Chondrocyte (in vitro differentiated cells): ENCODE data around the gene TRIM59. TPM values are rescaled to one million over a fixed set of nuclear protein-coding genes. Genes with fewer than 3 reads are reported as not detected.

Experiments used
- DNase-seq: peaks from one replicate; pipeline ENCODE4 v3.0.0; 2021; ENCODE audit warnings: mixed read lengths, low spot score
- H3K27ac Mint-ChIP-seq: one replicate; pipeline ENCODE4 v1.8.0; 2021; ENCODE audit warnings: mild to moderate bottlenecking, moderate library complexity, mixed read lengths; ENCODE audit not compliant: unreplicated experiment
- H3K27me3 Mint-ChIP-seq: 2 replicates; pipeline ENCODE4 v1.8.0; 2021; ENCODE audit warnings: low read depth, mixed read lengths
- H3K36me3 Mint-ChIP-seq: 2 replicates; pipeline ENCODE4 v1.8.0; 2021; ENCODE audit warnings: low read depth, mixed read lengths
- H3K4me1 Mint-ChIP-seq: 2 replicates; pipeline ENCODE4 v1.8.0; 2021; ENCODE audit warnings: low read depth, mild to moderate bottlenecking, mixed read lengths
- H3K4me3 Mint-ChIP-seq: one replicate; pipeline ENCODE4 v1.8.0; 2021; ENCODE audit warnings: mild to moderate bottlenecking, moderate library complexity, mixed read lengths; ENCODE audit not compliant: unreplicated experiment
- H3K9me3 Mint-ChIP-seq: 2 replicates; pipeline ENCODE4 v1.8.0; 2021; ENCODE audit warnings: low read depth, mixed read lengths
- total RNA-seq: library from RNA; stranded (reverse); gene quantifications from 3 replicates; pipeline ENCODE4 v1.2.1, GENCODE V29; 2021
- TF ChIP-seq, protein P1 (sequence below): fragments of 200-600 bp; sonication (generic); IDR thresholded peaks from 2 replicates; pipeline ENCODE4 v1.5.0; 2021; ENCODE audit warnings: antibody characterized with exemption, mild to moderate bottlenecking, moderate library complexity

The TRIM59 gene
- total RNA-seq, 1 donor from 2014 or later: 25.5 TPM

DNA sequence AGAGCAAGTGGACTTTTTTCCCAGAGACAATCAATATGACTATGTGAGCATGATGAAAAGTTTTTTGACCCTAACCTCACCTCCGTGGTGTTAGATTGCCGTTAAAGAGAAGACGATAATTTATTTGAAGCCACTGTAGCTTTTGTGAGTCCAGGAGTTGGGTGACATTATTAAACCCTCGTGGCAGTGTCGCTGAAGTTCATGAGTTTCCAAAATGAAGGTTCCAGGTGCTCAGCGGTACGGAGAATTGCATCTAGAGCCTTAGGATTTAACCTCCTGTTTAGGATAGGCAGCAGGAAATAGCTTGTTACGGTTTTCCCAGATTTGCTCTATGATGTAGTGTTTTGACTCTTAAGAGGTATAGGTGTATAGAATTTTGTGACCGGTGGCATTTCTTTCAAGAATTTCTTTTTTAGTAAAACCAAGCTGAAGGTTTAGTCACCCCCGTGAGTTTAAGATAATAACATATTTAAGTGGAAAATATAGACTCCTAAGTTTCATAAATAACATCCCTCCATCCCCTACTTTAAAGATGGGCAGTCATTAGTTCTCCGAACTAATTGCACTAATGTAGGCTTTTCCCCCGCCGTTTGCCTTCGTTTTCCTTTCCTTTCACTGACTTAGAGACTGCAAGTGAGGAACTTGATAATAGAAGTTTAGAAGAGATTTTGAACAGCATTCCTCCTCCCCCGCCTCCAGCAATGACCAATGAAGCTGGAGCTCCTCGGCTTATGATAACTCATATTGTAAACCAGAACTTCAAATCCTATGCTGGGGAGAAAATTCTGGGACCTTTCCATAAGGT, 48.1 kb downstream of the TRIM59 start:
- Mint-ChIP-seq H3K9me3 (no peaks in the 10 kb centered on the region), H3K27ac (peak overlapping the region; percentile 98), H3K4me3 (peak overlapping the region; percentile 88), H3K36me3 (peaks cover 2% of the 10 kb centered on the region), H3K4me1 (peaks cover 57% of the 10 kb centered on the region), H3K27me3 (no peaks in the 10 kb centered on the region)
- TF ChIP-seq, protein P1, sequence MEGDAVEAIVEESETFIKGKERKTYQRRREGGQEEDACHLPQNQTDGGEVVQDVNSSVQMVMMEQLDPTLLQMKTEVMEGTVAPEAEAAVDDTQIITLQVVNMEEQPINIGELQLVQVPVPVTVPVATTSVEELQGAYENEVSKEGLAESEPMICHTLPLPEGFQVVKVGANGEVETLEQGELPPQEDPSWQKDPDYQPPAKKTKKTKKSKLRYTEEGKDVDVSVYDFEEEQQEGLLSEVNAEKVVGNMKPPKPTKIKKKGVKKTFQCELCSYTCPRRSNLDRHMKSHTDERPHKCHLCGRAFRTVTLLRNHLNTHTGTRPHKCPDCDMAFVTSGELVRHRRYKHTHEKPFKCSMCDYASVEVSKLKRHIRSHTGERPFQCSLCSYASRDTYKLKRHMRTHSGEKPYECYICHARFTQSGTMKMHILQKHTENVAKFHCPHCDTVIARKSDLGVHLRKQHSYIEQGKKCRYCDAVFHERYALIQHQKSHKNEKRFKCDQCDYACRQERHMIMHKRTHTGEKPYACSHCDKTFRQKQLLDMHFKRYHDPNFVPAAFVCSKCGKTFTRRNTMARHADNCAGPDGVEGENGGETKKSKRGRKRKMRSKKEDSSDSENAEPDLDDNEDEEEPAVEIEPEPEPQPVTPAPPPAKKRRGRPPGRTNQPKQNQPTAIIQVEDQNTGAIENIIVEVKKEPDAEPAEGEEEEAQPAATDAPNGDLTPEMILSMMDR: no peak
- DNase-seq: no peak

GRCh38 chr3:160400702-160401150, 48.9 kb downstream of the TRIM59 start:
- Mint-ChIP-seq H3K36me3 (peaks cover 2% of the 10 kb centered on the region), H3K4me1 (peaks cover 53% of the 10 kb centered on the region), H3K4me3 (peak overlapping the region; percentile 88), H3K27ac (peak overlapping the region; percentile 98), H3K27me3 (no peaks in the 10 kb centered on the region), H3K9me3 (no peaks in the 10 kb centered on the region)
- DNase-seq: no peak
- TF ChIP-seq, protein P1: no peak

- Mint-ChIP-seq H3K9me3 (no peaks in the 10 kb centered on the region), H3K4me3 (peak overlapping the region; percentile 88), H3K27ac (peak overlapping the region; percentile 98), H3K36me3 (peaks cover 2% of the 10 kb centered on the region), H3K4me1 (peaks cover 54% of the 10 kb centered on the region), H3K27me3 (no peaks in the 10 kb centered on the region)
- DNase-seq: peak; percentile 94
- TF ChIP-seq, protein P1: no peak
These were observed 49.4 kb downstream of the TRIM59 start for GRCh38 chr3:160400030-160400701.

DNA sequence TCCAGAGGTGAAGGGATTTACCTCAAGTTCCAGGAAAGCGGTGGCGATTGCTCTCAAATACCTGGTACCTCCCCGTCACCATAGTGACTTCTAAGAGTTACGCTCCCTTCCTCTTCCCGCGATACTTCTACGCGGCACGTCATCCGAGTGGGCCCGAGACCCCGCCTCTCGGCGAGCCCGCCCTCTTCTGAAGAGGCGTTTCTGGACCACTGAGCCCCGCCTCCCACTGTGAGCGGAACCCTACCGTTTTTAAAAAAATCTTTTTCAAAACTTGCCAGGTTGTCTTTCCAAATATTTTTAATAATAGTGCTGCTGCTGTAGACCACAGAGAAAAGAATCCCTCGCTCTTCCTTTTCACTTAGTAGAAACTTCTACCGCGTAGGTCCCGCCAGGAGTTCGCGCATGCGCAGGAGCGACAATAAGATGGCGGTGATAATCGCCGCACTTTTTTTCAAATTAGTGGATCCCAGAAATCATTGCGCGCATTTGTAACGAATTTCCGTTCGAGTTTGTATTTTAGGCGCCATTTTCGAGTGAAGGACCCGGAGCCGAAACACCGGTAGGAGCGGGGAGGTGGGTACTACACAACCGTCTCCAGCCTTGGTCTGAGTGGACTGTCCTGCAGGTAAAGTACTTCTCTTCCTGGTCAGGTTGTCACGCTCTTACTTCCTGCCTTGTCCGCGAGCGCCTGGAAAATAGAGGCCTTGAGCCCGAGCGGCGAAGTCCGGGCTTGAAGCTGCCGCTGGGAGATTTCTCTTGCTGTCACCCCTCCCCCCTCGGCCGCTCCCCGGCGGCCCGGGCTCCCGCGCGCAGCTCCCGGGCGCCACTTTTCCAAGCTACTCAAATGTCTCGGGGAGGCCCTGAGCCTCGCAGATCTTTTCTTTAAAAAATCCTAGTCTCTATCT, 50.2 kb downstream of the TRIM59 start, which contains the start of the genes IFT80 and SMC4:
TSS of gene IFT80 (minus strand) at position 101 of the 905 bp plus-strand sequence. CDS start 14,625 bp downstream, outside the sequence.
TSS of gene SMC4 (plus strand) at position 526 of the 905 bp plus-strand sequence. CDS start 1,177 bp downstream, outside the sequence.
- TF ChIP-seq, protein P1: no peak
- no peaks in the 10 kb centered on the region for H3K9me3 Mint-ChIP-seq
- peaks cover 49% of the 10 kb centered on the region for H3K4me1 Mint-ChIP-seq
- DNase-seq: peak; percentile 96
- H3K4me3 Mint-ChIP-seq: peak within 1 kb of the TSS; percentile 88
- H3K36me3 Mint-ChIP-seq: no peaks in the 10 kb centered on the region
- H3K27me3 Mint-ChIP-seq: no peaks in the 10 kb centered on the region
- H3K27ac Mint-ChIP-seq: peak within 1 kb of the TSS; percentile 98

DNA sequence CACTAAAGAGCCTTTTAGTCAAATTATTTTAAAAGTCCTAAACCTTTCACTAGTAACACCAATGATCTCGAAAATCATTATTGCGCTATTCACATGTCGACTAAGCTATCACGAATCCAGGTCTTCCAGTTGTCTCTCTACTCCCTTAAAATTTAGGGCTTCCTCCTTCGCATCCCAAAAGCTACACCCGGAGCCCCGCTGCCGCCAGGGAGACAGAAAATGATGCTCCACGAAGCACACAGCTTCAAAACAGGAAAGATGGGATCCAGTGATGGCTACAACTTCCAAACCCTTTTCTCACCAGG, 50.8 kb downstream of the TRIM59 start:
- peak overlapping the region; percentile 88 for H3K4me3 Mint-ChIP-seq
- DNase-seq: no peak
- no peaks in the 10 kb centered on the region for H3K27me3 Mint-ChIP-seq
- H3K9me3 Mint-ChIP-seq: no peaks in the 10 kb centered on the region
- H3K36me3 Mint-ChIP-seq: no peaks in the 10 kb centered on the region
- H3K4me1 Mint-ChIP-seq: peaks cover 43% of the 10 kb centered on the region
- TF ChIP-seq, protein P1: peak; percentile 27
- H3K27ac Mint-ChIP-seq: peak overlapping the region; percentile 98
